Bone marrow (tissue), 2 donors: ENCODE data around the gene MAGEA6.
"Not testable (repeated sequence)": the region's sequence is repeated elsewhere in the genome, so short reads cannot be mapped to it uniquely, and the experiment has no call there.

Experiments
- DNase-seq, 2 donors: peaks; one replicate each; lab custom pipeline; 2025; lab: John Stamatoyannopoulos, UW

Gene MAGEA6

GRCh38 chrX:152769549-152770289 is at the start of gene MAGEA6:
TSS of gene MAGEA6 (minus strand) at chrX:152769689. CDS start at chrX:152767650, 2,039 bp downstream.
- DNase-seq = not testable (repeated sequence)

GRCh38 chrX:152819266-152819665 is 49.8 kb upstream of the MAGEA6 start:
- DNase-seq = no peak

- no peak for DNase-seq
These were observed 48.9 kb upstream of the MAGEA6 start for GRCh38 chrX:152818356-152818755.

- DNase-seq = no peak
These were observed 47.7 kb upstream of the MAGEA6 start for GRCh38 chrX:152817078-152817764.

GRCh38 chrX:152814048-152814447 is 44.6 kb upstream of the MAGEA6 start:
- DNase-seq = no peak

GRCh38 chrX:152813206-152813605 is 43.7 kb upstream of the MAGEA6 start:
- DNase-seq = no peak

GRCh38 chrX:152810403-152810802 is 40.9 kb upstream of the MAGEA6 start:
- DNase-seq = no peak

GRCh38 chrX:152806035-152806434 is 36.5 kb upstream of the MAGEA6 start:
- DNase-seq = no peak

GRCh38 chrX:152798945-152799344 is 29.5 kb upstream of the MAGEA6 start:
- DNase-seq = no peak

GRCh38 chrX:152787062-152787461 is 17.6 kb upstream of the MAGEA6 start:
- DNase-seq = not testable (repeated sequence)

GRCh38 chrX:152766562-152766961 is 2.9 kb downstream of the MAGEA6 start:
- not testable (repeated sequence) for DNase-seq

GRCh38 chrX:152761582-152761981 is 7.9 kb downstream of the MAGEA6 start:
- DNase-seq = not testable (repeated sequence)

GRCh38 chrX:152759544-152759943 is 9.9 kb downstream of the MAGEA6 start:
- DNase-seq = not testable (repeated sequence)

- not testable (repeated sequence) for DNase-seq
These were observed 10.6 kb downstream of the MAGEA6 start, which contains the start of gene CSAG3 for GRCh38 chrX:152758918-152759317. TSS of gene CSAG3 (plus strand) at chrX:152759218.

- not testable (repeated sequence) for DNase-seq
These were observed 14.6 kb downstream of the MAGEA6 start for GRCh38 chrX:152754871-152755270.

- not testable (repeated sequence) for DNase-seq
These were observed 15.5 kb downstream of the MAGEA6 start, which contains the start of gene MAGEA2 for GRCh38 chrX:152753686-152754650. TSS of gene MAGEA2 (minus strand) at chrX:152753842. CDS start at chrX:152751363, 2,479 bp downstream.

- no peak for DNase-seq
These were observed 30.9 kb downstream of the MAGEA6 start for GRCh38 chrX:152738560-152738959.

- not testable (repeated sequence) for DNase-seq
These were observed 33.0 kb downstream of the MAGEA6 start for GRCh38 chrX:152736528-152736927.

- no peak for DNase-seq
These were observed 33.5 kb downstream of the MAGEA6 start for GRCh38 chrX:152735860-152736511.

- DNase-seq = no peak
These were observed 34.4 kb downstream of the MAGEA6 start for GRCh38 chrX:152735101-152735500.

GRCh38 chrX:152734143-152734858 is 35.2 kb downstream of the MAGEA6 start:
- not testable (repeated sequence) for DNase-seq
